GM19351 (cell line): ENCODE measurements around the gene DBH.

Experiments
- ATAC-seq: cut with Tn5 transposase; IDR thresholded peaks from one replicate; pipeline ENCODE4 v1.9.1; 2021; ENCODE audit warnings: mild to moderate bottlenecking, moderate library complexity; ENCODE audit not compliant: unreplicated experiment

Gene DBH

DNA sequence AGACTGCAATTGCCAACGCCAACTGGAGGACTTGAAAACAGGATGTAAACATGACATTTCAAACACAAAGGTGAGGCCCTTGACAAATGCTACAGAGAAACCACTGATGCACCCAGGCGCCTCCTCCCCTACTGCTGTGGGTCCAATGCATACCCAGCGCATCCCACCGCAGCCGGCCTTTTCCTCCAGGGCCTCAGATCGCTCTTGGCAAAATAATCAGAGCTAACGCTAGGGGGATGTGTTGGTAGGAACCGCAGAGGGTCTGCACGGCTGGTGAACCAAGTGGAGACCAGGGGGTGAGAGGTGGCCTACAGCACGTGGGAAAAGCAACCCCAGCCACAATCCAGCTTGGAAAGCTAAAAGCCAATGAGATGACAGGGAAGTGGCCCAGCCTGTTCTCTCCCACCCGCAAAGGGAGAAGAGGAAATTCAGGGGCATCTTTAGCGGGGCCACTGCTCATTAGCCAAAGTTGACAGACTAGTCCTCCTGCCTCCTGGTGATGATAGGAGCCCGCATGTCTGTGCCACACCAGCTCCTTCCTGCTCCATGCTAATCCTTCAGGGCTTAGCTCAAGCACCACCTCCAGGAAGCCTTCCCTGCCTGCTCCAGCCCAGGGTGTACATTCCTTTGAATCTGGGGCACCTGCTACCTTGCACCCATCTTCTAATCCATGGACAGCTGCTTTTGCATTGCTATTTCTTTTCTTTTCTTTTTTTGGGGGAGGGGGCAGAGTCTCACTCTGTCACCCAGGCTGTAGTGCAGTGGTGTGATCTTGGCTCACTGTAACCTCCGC is 32.8 kb upstream of the DBH start:
- ATAC-seq: no peak

DNA sequence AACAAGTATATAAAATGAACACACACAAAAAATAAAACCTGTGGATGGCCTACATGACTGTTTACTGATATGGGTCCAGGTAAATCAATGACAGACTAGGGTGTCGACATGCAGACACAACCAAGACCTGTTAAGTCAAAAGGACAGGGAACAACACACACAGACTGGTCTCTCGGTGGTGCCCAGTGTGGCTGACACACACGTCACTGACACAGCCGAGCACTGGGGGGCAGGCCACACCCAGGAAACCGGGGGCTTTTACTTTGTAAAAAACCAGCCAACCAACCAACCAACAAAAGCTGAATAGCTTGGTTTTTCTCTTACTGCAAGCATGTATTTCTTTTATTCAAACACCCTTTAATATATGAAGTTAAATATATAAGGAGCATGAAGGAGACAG is 31.9 kb upstream of the DBH start:
- no peak for ATAC-seq

DNA sequence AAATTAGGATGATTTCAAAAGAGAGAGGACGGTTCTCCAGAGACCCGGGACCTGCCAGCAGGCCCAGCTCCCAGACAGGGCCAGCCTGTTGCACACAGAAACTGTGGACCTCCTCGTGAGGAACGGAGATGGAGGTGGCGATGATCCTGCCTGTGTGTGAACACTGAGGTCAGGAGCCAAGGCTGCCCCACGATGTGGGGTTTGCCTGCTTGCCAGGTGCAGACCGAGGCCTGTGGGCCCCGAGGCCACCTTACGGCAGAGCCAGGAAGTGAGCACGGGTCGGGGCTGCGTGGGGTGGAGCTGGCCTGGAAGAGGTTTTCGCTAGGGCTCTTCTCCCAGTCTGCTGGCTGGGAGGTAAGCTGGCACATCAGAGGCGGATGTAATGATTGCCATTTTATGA is 31.3 kb upstream of the DBH start:
- no peak for ATAC-seq

DNA sequence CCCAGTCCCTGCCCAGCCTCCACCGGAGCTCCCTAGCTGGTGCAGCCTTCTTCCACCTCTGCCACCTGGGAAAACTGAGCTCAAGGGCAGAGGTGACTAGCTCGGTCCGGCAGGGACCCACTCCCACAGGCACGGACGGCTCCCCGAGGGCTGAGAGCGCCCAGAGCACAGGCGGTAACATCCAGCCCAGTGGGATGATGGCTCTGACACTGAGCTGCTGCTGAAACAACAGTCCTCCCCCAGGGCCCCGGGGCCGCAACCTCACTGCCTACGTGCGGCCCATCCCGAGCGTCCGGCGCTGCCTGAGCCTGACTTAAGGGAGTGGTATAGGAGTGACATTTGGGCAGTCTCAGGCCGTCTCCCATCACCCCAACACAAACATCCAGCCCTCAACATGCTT is 30.7 kb upstream of the DBH start:
- ATAC-seq: no peak

DNA sequence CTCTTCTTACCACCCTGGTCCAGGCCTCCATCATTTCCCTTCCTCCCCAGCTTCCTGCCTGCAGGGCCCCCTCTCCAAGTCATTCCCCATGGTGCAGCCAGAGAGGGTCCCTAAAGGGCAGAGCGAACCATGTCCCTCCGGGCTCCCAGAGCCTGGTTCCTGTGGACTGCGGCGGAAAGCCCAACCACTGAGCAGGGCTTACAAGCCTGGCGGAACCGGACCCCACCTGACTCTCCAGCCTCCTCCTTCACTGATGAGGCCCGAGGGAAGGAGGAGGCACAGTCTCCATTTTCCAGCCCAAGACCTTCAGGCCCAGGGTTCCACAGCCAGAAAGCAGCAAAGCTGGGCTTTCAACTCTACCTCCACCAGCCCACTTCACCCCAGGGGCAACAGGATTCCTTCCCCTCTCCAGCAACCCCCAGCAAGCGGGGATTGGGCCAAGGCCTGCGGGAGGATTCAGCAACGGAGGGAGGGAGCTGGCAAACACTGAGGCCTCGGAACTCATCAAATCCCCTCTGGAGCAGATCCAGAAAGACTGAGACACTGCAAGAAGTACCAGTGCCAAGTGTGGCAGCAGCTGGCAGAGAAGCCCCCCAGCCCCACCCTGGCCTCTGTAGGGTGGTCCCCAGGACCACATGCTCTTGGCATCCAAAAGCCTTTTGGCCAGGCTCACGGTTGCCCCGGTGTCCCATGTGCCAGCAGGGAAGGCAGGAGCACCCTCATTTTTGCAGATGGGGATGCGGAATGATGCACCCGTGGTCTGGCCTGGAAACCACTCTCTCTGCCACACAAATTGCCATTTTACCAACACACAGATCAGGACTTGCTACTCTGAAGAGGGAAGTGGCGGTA is 30.1 kb upstream of the DBH start:
- ATAC-seq: no peak

DNA sequence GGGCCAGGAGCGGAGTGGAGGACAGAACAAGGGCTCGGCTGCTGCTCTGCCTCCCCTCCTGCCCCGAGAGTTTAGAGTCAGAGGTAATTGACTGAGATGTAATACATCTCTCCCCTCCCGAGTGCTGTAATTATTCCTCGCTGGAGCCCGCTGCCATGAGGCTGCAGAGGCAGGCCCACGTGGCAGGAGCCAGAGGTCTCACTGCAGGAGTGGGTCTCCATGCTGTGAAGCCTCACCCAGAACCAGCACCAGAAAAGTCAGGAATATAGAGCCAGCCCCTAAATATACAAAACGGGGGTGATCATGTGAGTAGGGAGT is 29.5 kb upstream of the DBH start:
- no peak for ATAC-seq

DNA sequence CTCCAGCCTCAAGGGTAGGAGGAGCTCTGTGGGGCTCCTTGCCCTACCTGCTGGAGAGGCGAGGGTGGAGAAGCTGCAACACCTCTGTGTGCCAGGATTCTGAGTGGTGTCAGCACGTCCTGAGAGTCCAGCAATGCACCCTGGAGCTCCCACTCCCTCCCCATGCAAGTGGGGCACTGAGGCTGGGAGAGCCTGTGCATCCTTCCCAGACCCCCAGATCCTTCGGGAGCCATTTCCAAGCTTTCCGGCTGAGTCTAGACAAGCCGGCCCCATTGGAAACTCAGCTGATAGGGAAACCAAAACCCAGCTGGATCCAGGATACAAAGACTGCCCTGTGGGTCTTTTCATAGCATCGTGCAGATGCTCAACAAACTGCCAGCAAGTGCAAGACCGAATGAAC is 28.8 kb upstream of the DBH start:
- ATAC-seq: no peak

DNA sequence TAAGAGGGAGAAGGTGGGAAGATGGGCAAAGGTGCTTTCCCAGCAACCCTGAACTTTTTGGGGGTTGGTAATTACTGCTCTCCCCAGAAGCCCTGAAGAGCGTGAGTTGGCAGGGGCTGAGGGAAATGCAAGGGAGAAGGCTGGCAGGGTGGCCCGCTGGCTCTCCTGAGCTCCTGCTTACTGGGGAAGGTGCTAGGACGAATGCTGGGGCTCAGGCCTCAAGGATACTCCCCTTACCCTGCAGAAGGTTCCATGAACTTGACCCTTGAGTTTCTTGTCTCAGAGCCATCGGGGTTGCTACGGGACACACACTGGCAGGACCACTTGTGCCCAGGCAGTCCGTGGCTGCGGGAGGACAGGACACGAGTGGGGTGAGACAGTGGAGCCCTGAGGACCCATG is 28.2 kb upstream of the DBH start:
- ATAC-seq: no peak

DNA sequence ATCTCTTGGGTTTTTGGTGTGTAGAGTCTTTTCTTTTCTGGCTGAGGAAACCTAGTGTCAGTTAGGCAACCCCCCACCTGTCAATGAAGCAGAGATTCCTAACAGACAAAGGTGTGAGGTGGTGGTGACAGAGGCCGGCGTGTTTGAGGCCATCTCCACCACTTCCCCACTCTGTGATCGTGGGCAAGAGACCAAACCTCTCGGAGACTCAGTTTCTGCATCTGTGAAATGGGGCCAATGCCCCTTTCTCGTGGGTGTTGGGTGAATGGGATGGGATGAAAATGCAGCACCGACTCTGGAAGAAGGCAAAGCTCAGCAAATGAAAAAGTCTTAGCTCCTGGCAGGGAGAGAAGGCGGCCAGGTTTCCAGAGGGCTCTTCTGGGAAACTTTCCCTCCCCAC is 27.8 kb upstream of the DBH start:
- ATAC-seq: no peak

DNA sequence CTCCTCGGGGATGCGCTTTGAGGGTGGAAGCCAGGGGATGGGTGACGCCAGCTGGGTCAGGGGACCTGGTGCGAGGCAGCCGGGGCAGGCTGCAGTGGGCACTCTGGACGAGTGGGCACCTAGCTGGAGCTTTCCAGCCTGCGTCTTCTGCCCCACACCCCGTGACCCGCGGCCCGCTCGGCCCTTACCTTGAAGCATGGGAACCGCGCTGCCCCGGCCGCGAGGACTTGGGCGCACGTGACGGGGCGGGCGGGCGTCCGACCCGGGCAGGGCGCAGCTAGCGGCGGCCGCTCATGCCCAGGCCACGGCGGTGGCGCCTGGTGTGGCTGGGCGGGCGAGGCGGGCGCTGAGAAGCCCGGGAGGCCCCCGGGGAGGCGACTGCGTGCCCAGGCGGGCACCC is 27.3 kb upstream of the DBH start:
- no peak for ATAC-seq

DNA sequence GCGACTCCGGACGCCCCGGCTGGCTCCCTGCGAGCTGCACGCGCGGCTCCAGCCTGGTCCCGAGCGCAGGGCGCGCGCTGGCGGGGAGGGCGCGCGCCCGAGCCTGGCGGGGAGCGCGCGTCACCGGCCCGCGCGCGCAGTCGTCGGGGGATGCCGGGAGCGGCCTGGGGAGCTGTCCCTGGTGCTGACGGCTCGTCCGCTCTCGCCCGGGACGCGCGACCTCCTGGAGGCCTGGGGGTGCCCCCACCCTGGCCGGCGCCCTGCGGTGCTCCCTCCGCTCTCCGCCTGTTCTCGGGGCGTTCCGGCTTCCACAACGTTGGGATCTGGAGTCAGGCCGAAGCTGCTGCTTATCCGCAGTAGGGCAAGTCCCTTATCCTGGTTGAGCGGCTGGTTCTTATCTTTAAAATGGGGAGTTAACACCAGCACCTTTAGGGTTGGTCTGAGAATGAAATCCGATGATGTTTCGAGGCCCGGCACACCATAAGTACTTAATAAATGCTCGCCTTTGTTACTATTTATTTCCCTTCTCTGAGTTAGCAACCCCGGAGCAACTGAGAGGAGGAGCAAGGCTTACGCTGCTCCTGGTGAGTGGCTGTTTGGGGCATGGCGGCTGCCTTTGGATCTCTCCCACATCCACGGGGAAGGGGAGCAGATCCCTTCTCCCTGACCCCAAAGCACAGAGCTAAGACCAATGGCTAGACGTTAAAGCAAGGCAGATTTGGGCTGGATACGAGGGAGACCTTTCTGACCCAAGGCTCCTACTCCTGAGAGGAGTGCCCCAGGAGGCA is 26.7 kb upstream of the DBH start, which contains the start of gene FAM163B:
Gene FAM163B (minus strand): TSS at position 79 of the 788 bp plus-strand sequence. CDS start 29,166 bp downstream, outside the sequence.
- ATAC-seq: no peak

DNA sequence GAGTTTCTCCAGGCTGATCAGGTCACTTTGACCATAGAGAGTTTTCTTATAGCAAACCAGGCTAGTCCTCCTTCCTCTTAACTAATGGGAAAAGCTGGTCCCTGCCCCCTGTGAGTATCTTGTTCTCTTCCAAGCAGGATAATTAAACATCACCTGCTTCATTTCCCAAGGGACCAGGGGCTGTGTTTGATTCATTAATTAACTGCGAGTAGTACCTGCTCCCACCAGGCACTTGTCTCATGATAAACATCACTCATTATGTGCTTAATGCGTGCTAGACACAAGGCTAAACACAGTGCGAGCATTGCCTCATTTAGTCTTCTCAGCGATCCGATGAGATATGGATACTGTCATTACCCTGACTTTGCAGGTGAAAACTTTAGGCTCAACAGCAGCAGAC is 25.3 kb upstream of the DBH start:
- ATAC-seq: no peak

DNA sequence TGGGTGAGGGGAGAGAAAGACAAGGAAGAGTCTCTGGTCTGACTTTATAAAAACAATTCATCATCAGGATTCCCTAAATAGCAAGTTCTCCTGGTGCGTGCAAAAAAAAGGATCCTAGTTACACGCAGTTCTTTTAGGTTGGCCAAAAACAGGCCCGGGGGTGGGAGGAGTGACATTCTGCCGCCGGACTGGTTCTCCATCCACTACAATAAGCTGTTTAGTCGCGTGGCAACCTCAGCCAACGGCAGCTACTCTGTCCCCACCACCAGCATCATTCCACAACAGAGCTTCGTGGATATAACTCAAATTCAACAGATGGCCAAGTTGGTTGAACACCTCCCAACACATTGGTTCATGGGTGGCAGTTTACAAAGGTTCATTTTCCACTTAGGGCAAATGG is 24.1 kb upstream of the DBH start:
- ATAC-seq: no peak

DNA sequence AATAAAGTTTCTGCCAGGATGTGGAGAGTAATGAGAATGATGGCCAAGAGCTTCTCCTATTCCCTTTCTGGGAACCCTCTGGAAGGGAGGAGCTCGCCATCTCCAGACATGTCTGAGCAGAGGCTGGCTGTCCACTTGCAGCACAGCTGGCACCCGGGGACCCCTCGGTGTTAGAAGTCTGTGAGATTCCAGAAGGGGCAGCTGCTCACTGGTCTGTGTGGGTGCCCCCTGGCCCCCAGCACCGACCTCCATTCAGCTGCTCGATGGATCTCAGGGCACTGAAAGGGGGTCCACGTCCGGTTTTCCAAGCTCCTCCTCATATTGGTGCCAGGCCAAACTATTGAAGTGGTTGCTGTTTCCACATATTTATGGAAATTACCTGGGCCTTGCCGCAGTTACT is 23.3 kb upstream of the DBH start:
- ATAC-seq: no peak

DNA sequence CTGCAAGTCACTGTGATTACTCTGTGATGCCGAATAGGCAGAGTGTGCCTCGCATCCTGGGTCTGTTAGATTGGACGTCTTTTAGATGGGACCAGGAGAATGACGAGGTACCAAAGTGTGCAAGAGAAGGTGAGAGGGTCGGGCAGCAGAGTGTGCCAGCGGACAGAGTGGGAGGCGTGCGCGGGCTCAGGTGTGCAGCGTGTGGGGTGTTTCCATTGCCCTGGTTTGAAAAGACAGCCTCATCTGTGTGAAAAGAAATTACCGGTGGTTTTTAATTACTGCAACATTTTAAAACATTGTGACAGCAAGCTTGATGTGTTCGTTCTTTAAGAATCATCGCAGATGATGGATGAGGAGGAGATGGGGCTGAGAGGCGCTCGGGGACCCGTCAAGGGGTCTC is 22.7 kb upstream of the DBH start:
- no peak for ATAC-seq

DNA sequence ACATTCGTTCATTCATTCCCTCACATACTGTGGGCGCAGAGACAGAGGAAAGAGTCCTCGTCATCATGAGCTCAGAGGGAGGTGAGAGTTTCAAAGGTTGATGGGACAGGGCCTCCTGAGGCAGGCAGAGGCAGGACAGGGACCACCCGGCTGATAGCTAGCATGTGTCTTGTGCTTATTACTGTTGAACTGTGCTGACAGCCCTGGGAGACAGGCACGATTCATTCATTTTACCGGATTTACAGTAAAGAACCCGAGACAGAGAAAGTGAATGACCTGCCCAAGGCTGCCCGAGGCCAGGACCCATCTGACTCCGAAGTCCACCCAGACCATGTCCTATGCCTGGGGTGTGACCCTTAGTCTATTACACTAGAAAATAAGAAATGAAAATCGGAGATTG is 22.1 kb upstream of the DBH start:
- ATAC-seq: no peak

DNA sequence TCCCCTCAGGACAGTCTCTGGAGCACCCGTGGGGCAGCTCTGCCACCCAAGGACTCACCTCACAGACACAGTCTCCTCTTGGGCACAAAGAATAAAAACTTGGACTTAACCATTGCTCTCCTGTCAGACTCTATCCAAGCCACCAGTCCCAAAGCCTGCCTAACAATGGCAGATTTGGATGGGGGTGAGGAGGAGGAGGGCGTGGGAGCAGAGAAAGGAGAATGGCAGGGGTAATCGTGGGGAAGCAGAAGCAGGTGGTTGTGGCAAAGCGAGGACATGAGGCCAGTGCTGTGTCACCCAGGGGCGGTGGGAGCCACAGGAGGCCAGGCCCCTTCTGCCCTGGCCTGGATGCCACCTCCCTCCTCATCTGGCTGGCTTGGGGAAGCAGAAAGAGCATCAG is 21.5 kb upstream of the DBH start:
- no peak for ATAC-seq

DNA sequence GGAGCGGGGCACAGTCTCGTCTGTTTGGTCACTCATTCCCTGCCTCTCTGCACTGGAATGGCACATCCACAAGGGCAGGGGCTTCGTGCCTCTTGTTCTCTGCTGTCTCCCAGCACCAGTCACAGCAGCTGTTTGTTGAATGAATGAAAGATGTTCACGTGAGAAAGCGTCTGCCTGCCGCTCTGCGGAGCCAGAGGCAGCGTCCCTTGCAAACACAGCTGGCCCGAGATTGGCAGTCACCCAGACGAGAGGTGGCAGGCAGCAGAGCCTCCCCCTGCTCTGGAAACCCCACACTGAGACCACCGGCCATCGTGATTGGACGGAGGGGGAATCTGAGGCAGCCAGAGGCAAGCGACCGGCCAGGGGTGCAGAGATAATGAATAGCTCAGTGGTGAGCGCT is 21.0 kb upstream of the DBH start:
- ATAC-seq: no peak

DNA sequence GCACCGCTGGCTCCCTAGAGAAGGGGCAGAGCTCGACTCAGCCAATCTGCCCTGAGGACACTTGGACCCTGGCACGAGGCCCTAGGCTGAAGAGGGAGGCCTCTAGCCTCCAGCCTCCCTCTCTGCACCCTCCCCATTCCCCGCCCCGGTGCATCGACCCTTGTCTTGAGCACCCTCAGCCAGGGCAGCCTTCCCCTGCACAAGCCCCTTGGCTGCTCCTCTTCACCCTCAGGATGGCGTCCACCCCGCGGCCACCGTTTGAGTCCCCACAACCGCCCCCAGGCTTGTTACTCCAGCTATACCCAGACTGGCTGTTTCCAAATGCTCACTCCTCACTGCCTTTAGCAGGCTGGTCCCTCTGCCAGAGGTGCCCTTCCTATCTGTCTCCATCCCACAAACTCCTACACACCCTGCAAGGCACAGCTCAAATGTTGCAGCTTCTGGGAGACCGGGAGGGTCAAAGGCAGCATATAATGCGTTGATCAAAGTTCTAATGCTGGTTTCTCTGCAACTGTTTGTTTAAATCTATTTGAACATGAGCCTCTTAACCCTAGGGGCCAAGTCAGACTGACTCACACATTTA is 20.5 kb upstream of the DBH start:
- ATAC-seq: no peak

DNA sequence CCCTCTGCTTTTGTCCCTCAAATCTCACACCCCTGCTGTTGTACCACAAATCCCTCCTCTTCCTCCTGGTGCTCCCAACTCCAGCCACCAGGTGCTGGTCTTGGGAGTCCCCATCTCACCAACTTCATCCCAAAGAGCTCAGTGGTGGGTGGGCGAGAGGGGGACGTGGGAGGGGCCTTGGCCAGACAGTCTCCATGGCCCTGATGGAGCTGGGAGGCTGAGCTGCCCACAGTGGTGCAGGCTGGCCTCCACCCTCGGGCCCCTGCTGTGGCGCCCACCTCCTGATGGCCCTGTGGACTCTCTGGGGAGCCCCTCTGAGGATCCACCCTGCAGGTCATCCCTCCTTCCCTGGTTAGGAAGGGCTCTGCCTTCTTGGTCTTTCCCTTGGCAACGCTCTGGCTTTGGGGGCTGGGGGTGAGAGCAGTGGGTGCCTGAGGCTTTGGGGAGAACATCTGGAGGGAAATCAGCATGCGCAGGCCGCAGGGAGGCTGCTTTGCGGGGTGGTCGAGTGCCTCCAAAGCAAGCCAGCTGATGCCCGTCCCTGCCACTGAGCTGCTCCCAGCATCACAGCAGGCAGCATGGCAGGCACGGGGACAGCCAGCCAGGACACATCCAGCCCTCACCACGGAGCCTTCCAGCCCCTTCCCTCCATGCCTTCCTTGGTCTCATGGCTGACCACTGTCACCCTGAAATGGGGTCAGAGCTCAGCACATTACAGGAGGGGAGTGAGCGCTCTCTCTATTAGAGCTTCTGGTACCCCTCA is 19.3 kb upstream of the DBH start:
- no peak for ATAC-seq

DNA sequence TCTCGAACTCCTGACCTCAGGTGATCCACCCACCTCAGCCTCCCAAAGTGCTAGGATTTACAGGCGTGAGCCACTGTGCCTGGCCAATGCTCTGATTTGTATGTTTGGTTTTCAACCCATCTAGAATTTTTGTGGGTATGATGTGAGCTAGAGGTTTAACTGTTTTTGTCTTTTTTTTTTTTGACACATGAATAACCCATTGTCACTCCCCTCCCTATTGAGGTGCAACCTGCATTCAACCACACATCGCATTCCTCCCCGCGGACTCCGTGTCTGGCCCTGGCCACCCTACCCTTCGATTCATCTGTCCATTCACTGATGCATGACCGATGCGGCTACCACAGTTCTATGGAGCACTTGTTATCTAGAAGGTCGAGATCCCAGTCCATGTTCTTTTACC is 17.4 kb upstream of the DBH start:
- ATAC-seq: no peak
